A549 (cell line): Measurements from ENCODE around the gene CPED1. TPM values are rescaled to one million over a fixed set of nuclear protein-coding genes. Genes with fewer than 3 reads are reported as not detected.

Source experiments
- ATAC-seq, 2 experiments: fragments of 200-7000 bp in 1 of 2; fragments of >200 bp in 1 of 2; cut with Nextera tagmentation in 1 of 2; cut with Tn5 transposase in 1 of 2; 3 replicates each; pipeline versions ENCODE4 v1.8.0 to v1.9.1; 2018 to 2020; ENCODE audit warnings: mild to moderate bottlenecking in 1 of 2, moderate library complexity in 1 of 2
- CTCF ChIA-PET: fragments of 300-600 bp; sonication (Branson Sonifier 250); formaldehyde crosslinking; extraction: SDS; loops from one replicate; lab custom pipeline; 2021; ENCODE audit warnings: antibody characterized with exemption, inconsistent platforms; lab: Yijun Ruan, JAX
- POLR2A ChIA-PET: fragments of 350-600 bp; formaldehyde crosslinking; extraction: SDS; loops from one replicate; lab custom pipeline; 2021; ENCODE audit warnings: antibody characterized with exemption, inconsistent platforms; lab: Yijun Ruan, JAX
- DNase-seq, 2 experiments: peaks; one replicate each; pipeline versions ENCODE4 v3.0.0 to v3.0.0-alpha.2; 2011 to 2016; ENCODE audit warnings: low read depth in 1 of 2, low spot score in 1 of 2
- FAIRE-seq: peaks from 2 replicates; lab custom pipeline; 2011; peaks lifted over from hg19 to GRCh38; lab: Jason Lieb, UNC
- H3K27ac ChIP-seq, 2 experiments: fragments of >200 bp; sonication (Bioruptor Twin); formaldehyde crosslinking; 3 replicates each; pipeline ENCODE4 v1.5.1; 2016 to 2017
- H3K4me1 ChIP-seq: fragments of >200 bp; sonication (Bioruptor Twin); formaldehyde crosslinking; 3 replicates; pipeline ENCODE4 v1.6.1; 2016
- H3K4me2 ChIP-seq: fragments of >200 bp; sonication (Bioruptor Twin); formaldehyde crosslinking; 3 replicates; pipeline ENCODE4 v1.6.1; 2016
- H3K4me3 ChIP-seq: fragments of >200 bp; sonication (Bioruptor Twin); formaldehyde crosslinking; 3 replicates; pipeline ENCODE4 v1.5.1; 2016
- H3K9me3 ChIP-seq: fragments of >200 bp; sonication (Bioruptor Twin); formaldehyde crosslinking; 3 replicates; pipeline ENCODE4 v1.6.1; 2016
- BCL3 ChIP-seq: fragments of >200 bp; sonication (Bioruptor Twin); formaldehyde crosslinking; IDR thresholded peaks from 3 replicates; pipeline ENCODE4 v1.6.1; 2016
- CBX2 ChIP-seq: fragments of 200-600 bp; sonication (generic); IDR thresholded peaks from 2 replicates; pipeline ENCODE4 v1.6.1; 2016; ENCODE audit warnings: low read depth, mild to moderate bottlenecking, borderline replicate concordance
- CEBPB ChIP-seq, 2 experiments: fragments of >200 bp in 1 of 2; sonication (Bioruptor Twin) in 1 of 2; formaldehyde crosslinking in 1 of 2; IDR thresholded peaks; 2 replicates each; pipeline ENCODE4 v1.6.1; 2012 to 2016
- EHF ChIP-seq: fragments of 250-450 bp; sonication (Bioruptor Pico); IDR thresholded peaks from 2 replicates; pipeline ENCODE4 v1.5.0; 2020; ENCODE audit warnings: mild to moderate bottlenecking
- EHMT2 ChIP-seq: fragments of 200-600 bp; sonication (generic); IDR thresholded peaks from 2 replicates; pipeline ENCODE4 v1.6.1; 2016; ENCODE audit warnings: antibody characterized with exemption, low read depth, mild to moderate bottlenecking, moderate library complexity
- ELK1 ChIP-seq: fragments of 150-350 bp; IDR thresholded peaks from 2 replicates; pipeline ENCODE4 v1.6.1; 2014; ENCODE audit warnings: low read depth, mild to moderate bottlenecking, low read length
- EP300 ChIP-seq, 2 experiments: fragments of >200 bp; sonication (Bioruptor Twin); formaldehyde crosslinking; IDR thresholded peaks; 2 replicates in 1 of 2; 3 replicates in 1 of 2; pipeline ENCODE4 v1.6.1; 2016 to 2017
- FOSB ChIP-seq: fragments of 250-450 bp; sonication (Bioruptor Pico); IDR thresholded peaks from 2 replicates; pipeline ENCODE4 v1.5.0; 2020; ENCODE audit warnings: mild to moderate bottlenecking, moderate library complexity
- FOSL2 ChIP-seq, 2 experiments: fragments of 450-650 bp in 1 of 2; fragments of >200 bp in 1 of 2; sonication (Bioruptor Twin) in 1 of 2; formaldehyde crosslinking; IDR thresholded peaks; 2 replicates each; pipeline versions ENCODE4 v1.5.0 to v1.6.1; 2016 to 2020; ENCODE audit warnings: mild to moderate bottlenecking in 1 of 2, moderate library complexity in 1 of 2
- FOXS1 ChIP-seq: fragments of 250-450 bp; sonication (Bioruptor Pico); IDR thresholded peaks from 2 replicates; pipeline ENCODE4 v1.5.0; 2020; ENCODE audit warnings: mild to moderate bottlenecking, moderate library complexity
- HEYL ChIP-seq: fragments of 250-450 bp; sonication (Bioruptor Pico); IDR thresholded peaks from 2 replicates; pipeline ENCODE4 v1.8.0; 2021; ENCODE audit warnings: mild to moderate bottlenecking, moderate library complexity
- HMGXB4 ChIP-seq: fragments of 250-450 bp; sonication (Bioruptor Pico); IDR thresholded peaks from 2 replicates; pipeline ENCODE4 v1.5.0; 2021; ENCODE audit warnings: mild to moderate bottlenecking, moderate library complexity, borderline replicate concordance
- HOXA7 ChIP-seq: fragments of 250-450 bp; sonication (Bioruptor Pico); IDR thresholded peaks from 2 replicates; pipeline ENCODE4 v1.5.0; 2020; ENCODE audit warnings: mild to moderate bottlenecking, moderate library complexity
- MAFK ChIP-seq: fragments of 450-650 bp; IDR thresholded peaks from 2 replicates; pipeline ENCODE4 v1.6.1; 2014; ENCODE audit not compliant: partially characterized antibody
- MAZ ChIP-seq: fragments of 150-350 bp; IDR thresholded peaks from 2 replicates; pipeline ENCODE4 v1.6.1; 2014; ENCODE audit warnings: antibody characterized with exemption, low read depth, low read length, borderline replicate concordance
- MYC ChIP-seq: IDR thresholded peaks from 2 replicates; pipeline ENCODE4 v1.6.1; 2012; ENCODE audit warnings: mild to moderate bottlenecking, inconsistent platforms, low read length, improper control_type of control experiment, borderline replicate concordance
- PHF8 ChIP-seq: fragments of 200-600 bp; sonication (generic); IDR thresholded peaks from 2 replicates; pipeline ENCODE4 v1.6.1; 2016; ENCODE audit warnings: low read depth, mild to moderate bottlenecking, antibody characterized with exemption, moderate library complexity, borderline replicate concordance
- RFX5 ChIP-seq: fragments of 450-650 bp; IDR thresholded peaks from 2 replicates; pipeline ENCODE4 v1.7.1; 2014; ENCODE audit warnings: antibody characterized with exemption, mild to moderate bottlenecking, moderate library complexity
- ZSCAN20 ChIP-seq: fragments of 250-450 bp; sonication (Bioruptor Pico); IDR thresholded peaks from 2 replicates; pipeline ENCODE4 v1.8.0; 2022; ENCODE audit warnings: mild to moderate bottlenecking, moderate library complexity
- WGBS: methylation state at CpG from one replicate; pipeline ENCODE4 v1.1.6; 2017; ENCODE audit errors: missing lambda C conversion rate; 5-methylcytosine and 5-hydroxymethylcytosine counted together
- polyA plus RNA-seq, 4 experiments: library from polyadenylated mRNA; depleted of rRNA in 3 of 4; stranded (reverse); fragments of >200 nt; fragmentation: RNase III in 1 of 4; extraction: RNeasy Plus Mini Kit Qiagen cat#74134 plus additional on column Dnase treatment in 1 of 4; gene quantifications; 2 replicates in 3 of 4; 3 replicates in 1 of 4; pipeline ENCODE4 v1.2.3, GENCODE V29; 2011 to 2017

The CPED1 gene
- polyA plus RNA-seq, 2 of the 4 experiments (the other 2 are of a cell fraction) = 0.03 TPM; not detected in 1

GRCh38 chr7:120973849-120974248 lies 14.7 kb upstream of the CPED1 start:
- DNase-seq = no peak
- ChIA-PET POLR2A (no interaction called here), CTCF (interaction anchor here (0.9 to 1.3 kb wide), 2 partner anchors 14 to 16 kb away, joined by 3 to 9 read pairs; partner anchors contain the start of gene CPED1)
- Histone ChIP-seq H3K9me3 (no peaks in the 10 kb centered on the region), H3K4me1 (no peaks in the 10 kb centered on the region), H3K4me3 (no peak overlapping the region), H3K27ac (no peak overlapping the region), H3K4me2 (no peak overlapping the region)
- no peak for TF ChIP-seq PHF8
- TF ChIP-seq CEBPB (IDR thresholded peaks at IDR 0.05) = no peak
- no peak for TF ChIP-seq HOXA7 (CRISPR knock-in tag)
- TF ChIP-seq ELK1 = no peak
- no peak for TF ChIP-seq MAZ
- TF ChIP-seq FOXS1 (CRISPR knock-in tag) = no peak
- no peak for TF ChIP-seq EHF (CRISPR knock-in tag)
- no peak for TF ChIP-seq CBX2
- no peak for TF ChIP-seq EP300 (IDR thresholded peaks at IDR 0.05)
- TF ChIP-seq BCL3 = no peak
- TF ChIP-seq MAFK = no peak
- no peak for FAIRE-seq
- WGBS = 93% methylated on average over 1 of the region's 1 CpG
- ATAC-seq = no peak

GRCh38 chr7:120979765-120980499 lies 8.6 kb upstream of the CPED1 start:
- Histone ChIP-seq H3K27ac (no peak overlapping the region), H3K4me1 (no peaks in the 10 kb centered on the region), H3K4me2 (no peak overlapping the region), H3K9me3 (no peaks in the 10 kb centered on the region), H3K4me3 (no peak overlapping the region)
- WGBS = 19% methylated on average over 1 of the region's 1 CpG
- ATAC-seq = no peak
- TF ChIP-seq EHMT2 (no peak), MYC (no peak)
- no peak for DNase-seq
- CTCF ChIA-PET = interaction anchor here (0.9 to 1.6 kb wide), 2 partner anchors 9 to 11 kb away, joined by 3 read pairs; no protein-coding TSS in a partner anchor
- FAIRE-seq = no peak
- POLR2A ChIA-PET = interaction anchor here (0.7 kb wide), 1 partner anchor 29 kb away, joined by 4 read pairs; the partner anchor contains the start of gene ING3

- WGBS = 52% methylated on average over 1 of the region's 1 CpG
- Histone ChIP-seq H3K4me1 (no peaks in the 10 kb centered on the region), H3K9me3 (no peaks in the 10 kb centered on the region), H3K4me2 (no peak overlapping the region), H3K4me3 (no peak overlapping the region), H3K27ac (no peak overlapping the region)
- no peak for ATAC-seq
- TF ChIP-seq BCL3 = no peak
- no peak for TF ChIP-seq ZSCAN20 (CRISPR knock-in tag)
- TF ChIP-seq ELK1 = no peak
- TF ChIP-seq FOSL2 (IDR thresholded peaks at IDR 0.05) = no peak
- TF ChIP-seq FOSL2 (CRISPR knock-in tag; IDR thresholded peaks at IDR 0.05) = no peak
- no peak for TF ChIP-seq FOSB
- no peak for TF ChIP-seq FOXS1 (CRISPR knock-in tag)
- no peak for TF ChIP-seq HEYL (CRISPR knock-in tag)
- no peak for TF ChIP-seq HOXA7 (CRISPR knock-in tag)
- no peak for TF ChIP-seq HMGXB4 (CRISPR knock-in tag)
- no peak for TF ChIP-seq RFX5
- CTCF ChIA-PET = interaction anchor here (1.6 kb wide), 1 partner anchor 8 kb away, joined by 3 read pairs; no protein-coding TSS in a partner anchor
- POLR2A ChIA-PET = no interaction called here
- FAIRE-seq = no peak
- DNase-seq = no peak
Observed at GRCh38 chr7:120981117-120981516, 7.4 kb upstream of the CPED1 start.
